Measurements from ENCODE around the gene ACSS1.

ACSS1 gene

GRCh38 chr20:24994186-24994465 lies 63.8 kb downstream of the ACSS1 start:
- TF ChIP-seq REST (IDR thresholded peaks at IDR 0.05; ENCODE audit: insufficient read depth in 1 of 2, low read depth in 2 of 2, low read length in 2 of 2), result no peak
- no peak for TF ChIP-seq POLR2AphosphoS5 (IDR thresholded peaks at IDR 0.05; ENCODE audit: low read depth, low read length)
- no peak for TF ChIP-seq SIN3A (IDR thresholded peaks at IDR 0.05; ENCODE audit: borderline replicate concordance, insufficient read depth, low read length)
- no peak for TF ChIP-seq FOXP2 (optimal IDR thresholded peaks at IDR 0.05; ENCODE audit: borderline replicate concordance, extremely low read depth, extremely low read length, insufficient read depth)
- TF ChIP-seq TAF1 (IDR thresholded peaks at IDR 0.05; ENCODE audit: borderline replicate concordance, insufficient read depth, low read length), result no peak

GRCh38 chr20:24993337-24994185 lies 64.4 kb downstream of the ACSS1 start:
- TF ChIP-seq SIN3A (IDR thresholded peaks at IDR 0.05; ENCODE audit: borderline replicate concordance, insufficient read depth, low read length) (no peak), TAF1 (IDR thresholded peaks at IDR 0.05; ENCODE audit: borderline replicate concordance, insufficient read depth, low read length) (no peak), FOXP2 (optimal IDR thresholded peaks at IDR 0.05; ENCODE audit: borderline replicate concordance, extremely low read depth, extremely low read length, insufficient read depth) (no peak), REST (IDR thresholded peaks at IDR 0.05; ENCODE audit: insufficient read depth in 1 of 2, low read depth in 2 of 2, low read length in 2 of 2) (no peak), POLR2AphosphoS5 (IDR thresholded peaks at IDR 0.05; ENCODE audit: low read depth, low read length) (no peak)

- peak; percentile 81; the same call in 1 of the 2 replicates for TF ChIP-seq TAF1 (IDR thresholded peaks at IDR 0.05; ENCODE audit: borderline replicate concordance, insufficient read depth, low read length)
- peak; percentile 88 for TF ChIP-seq POLR2AphosphoS5 (IDR thresholded peaks at IDR 0.05; ENCODE audit: low read depth, low read length)
- TF ChIP-seq SIN3A (IDR thresholded peaks at IDR 0.05; ENCODE audit: borderline replicate concordance, insufficient read depth, low read length), result no peak
Observed at GRCh38 chr20:24992487-24993205, 65.3 kb downstream of the ACSS1 start, which contains the start of gene APMAP. Gene APMAP, minus strand, starts transcription at chr20:24992751. Its CDS starts 63 bp downstream, at chr20:24992688.

GRCh38 chr20:24991897-24992486 lies 65.9 kb downstream of the ACSS1 start:
- TF ChIP-seq TAF1 (IDR thresholded peaks at IDR 0.05; ENCODE audit: borderline replicate concordance, insufficient read depth, low read length) (no peak), POLR2AphosphoS5 (IDR thresholded peaks at IDR 0.05; ENCODE audit: low read depth, low read length) (no peak)

GRCh38 chr20:24990810-24991252 lies 67.1 kb downstream of the ACSS1 start:
- TF ChIP-seq TAF1 (IDR thresholded peaks at IDR 0.05; ENCODE audit: borderline replicate concordance, insufficient read depth, low read length) (no peak), POLR2AphosphoS5 (IDR thresholded peaks at IDR 0.05; ENCODE audit: low read depth, low read length) (no peak), SIN3A (IDR thresholded peaks at IDR 0.05; ENCODE audit: borderline replicate concordance, insufficient read depth, low read length) (no peak), FOXP2 (optimal IDR thresholded peaks at IDR 0.05; ENCODE audit: borderline replicate concordance, extremely low read depth, extremely low read length, insufficient read depth) (no peak)

- TF ChIP-seq POLR2AphosphoS5 (IDR thresholded peaks at IDR 0.05; ENCODE audit: low read depth, low read length), result no peak
- no peak for TF ChIP-seq SIN3A (IDR thresholded peaks at IDR 0.05; ENCODE audit: borderline replicate concordance, insufficient read depth, low read length)
- no peak for TF ChIP-seq FOXP2 (optimal IDR thresholded peaks at IDR 0.05; ENCODE audit: borderline replicate concordance, extremely low read depth, extremely low read length, insufficient read depth)
- no peak for TF ChIP-seq REST (IDR thresholded peaks at IDR 0.05; ENCODE audit: insufficient read depth in 1 of 2, low read depth in 2 of 2, low read length in 2 of 2)
- TF ChIP-seq TAF1 (IDR thresholded peaks at IDR 0.05; ENCODE audit: borderline replicate concordance, insufficient read depth, low read length), result no peak
Observed at GRCh38 chr20:24989162-24989561, 68.8 kb downstream of the ACSS1 start.

Measured in PFSK-1 (cell line).